Astrocyte (in vitro differentiated cells and primary cell): ENCODE measurements around the gene PCID2. TPM values are rescaled to one million over a fixed set of nuclear protein-coding genes. Genes with fewer than 3 reads are reported as not detected.

Experiments used
- total RNA-seq: library from RNA; stranded (reverse); gene quantifications from 2 replicates; pipeline ENCODE4 v1.2.1, GENCODE V29; 2021

The PCID2 gene
- total RNA-seq, 1 donor from 2014 or later, result 31.5 TPM

Other genes starting within 250 kb of the PCID2 start
- gene MCF2L, start 239.5 kb downstream of the PCID2 start, total RNA-seq, result 3.4 and 4.7 TPM in 2 replicates
- not detected in 2 replicates for gene F7, start 102.9 kb downstream of the PCID2 start, total RNA-seq
- gene F10, start 85.9 kb downstream of the PCID2 start, total RNA-seq, result 0.45 TPM in 1 of 2 replicates, not detected in the other
- gene PROZ, start 50.0 kb downstream of the PCID2 start, total RNA-seq, result not detected in 2 replicates
- 71.3 and 81.3 TPM in 2 replicates for gene CUL4A, start 944 bp upstream of the PCID2 start, total RNA-seq
- gene LAMP1, start 88.6 kb upstream of the PCID2 start, total RNA-seq, result 313 and 317 TPM in 2 replicates
- gene GRTP1, start 155.5 kb upstream of the PCID2 start, total RNA-seq, result 0.36 and 0.61 TPM in 2 replicates
- gene ADPRHL1, start 244.8 kb upstream of the PCID2 start, total RNA-seq, result 2.5 and 3.1 TPM in 2 replicates